GM10266 (cell line): Measurements from ENCODE around the gene EVX2.

Source experiments
- DNase-seq: peaks from one replicate; pipeline ENCODE4 v3.0.0; 2012; ENCODE audit errors: extremely low spot score
- TF ChIP-seq, protein P1 (sequence below): IDR thresholded peaks from 2 replicates; pipeline ENCODE4 v1.5.1; 2012; ENCODE audit warnings: mild to moderate bottlenecking, low read depth; ENCODE audit not compliant: control insufficient read depth, insufficient read depth; ENCODE audit errors: missing control alignments

The EVX2 gene

DNA sequence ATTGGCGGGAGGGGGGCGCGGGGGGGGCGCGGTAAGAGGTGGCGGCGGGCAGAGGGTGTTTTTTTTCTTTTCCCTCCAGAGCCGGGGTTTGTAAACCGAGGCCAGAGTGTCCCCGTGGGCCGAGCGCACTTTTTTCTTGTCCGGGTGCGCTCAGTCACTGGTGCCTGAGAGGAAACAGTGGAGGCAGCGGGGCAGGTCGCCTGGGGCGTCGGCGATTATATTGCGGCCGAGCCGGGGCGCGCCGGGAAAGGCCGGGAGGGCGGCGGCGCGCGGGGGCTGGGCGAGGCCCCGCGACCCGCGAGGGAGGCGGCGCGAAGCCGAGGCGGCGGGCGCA, 46.0 kb upstream of the EVX2 start:
- TF ChIP-seq, protein P1, sequence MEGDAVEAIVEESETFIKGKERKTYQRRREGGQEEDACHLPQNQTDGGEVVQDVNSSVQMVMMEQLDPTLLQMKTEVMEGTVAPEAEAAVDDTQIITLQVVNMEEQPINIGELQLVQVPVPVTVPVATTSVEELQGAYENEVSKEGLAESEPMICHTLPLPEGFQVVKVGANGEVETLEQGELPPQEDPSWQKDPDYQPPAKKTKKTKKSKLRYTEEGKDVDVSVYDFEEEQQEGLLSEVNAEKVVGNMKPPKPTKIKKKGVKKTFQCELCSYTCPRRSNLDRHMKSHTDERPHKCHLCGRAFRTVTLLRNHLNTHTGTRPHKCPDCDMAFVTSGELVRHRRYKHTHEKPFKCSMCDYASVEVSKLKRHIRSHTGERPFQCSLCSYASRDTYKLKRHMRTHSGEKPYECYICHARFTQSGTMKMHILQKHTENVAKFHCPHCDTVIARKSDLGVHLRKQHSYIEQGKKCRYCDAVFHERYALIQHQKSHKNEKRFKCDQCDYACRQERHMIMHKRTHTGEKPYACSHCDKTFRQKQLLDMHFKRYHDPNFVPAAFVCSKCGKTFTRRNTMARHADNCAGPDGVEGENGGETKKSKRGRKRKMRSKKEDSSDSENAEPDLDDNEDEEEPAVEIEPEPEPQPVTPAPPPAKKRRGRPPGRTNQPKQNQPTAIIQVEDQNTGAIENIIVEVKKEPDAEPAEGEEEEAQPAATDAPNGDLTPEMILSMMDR, result no peak
- DNase-seq, result no peak

DNA sequence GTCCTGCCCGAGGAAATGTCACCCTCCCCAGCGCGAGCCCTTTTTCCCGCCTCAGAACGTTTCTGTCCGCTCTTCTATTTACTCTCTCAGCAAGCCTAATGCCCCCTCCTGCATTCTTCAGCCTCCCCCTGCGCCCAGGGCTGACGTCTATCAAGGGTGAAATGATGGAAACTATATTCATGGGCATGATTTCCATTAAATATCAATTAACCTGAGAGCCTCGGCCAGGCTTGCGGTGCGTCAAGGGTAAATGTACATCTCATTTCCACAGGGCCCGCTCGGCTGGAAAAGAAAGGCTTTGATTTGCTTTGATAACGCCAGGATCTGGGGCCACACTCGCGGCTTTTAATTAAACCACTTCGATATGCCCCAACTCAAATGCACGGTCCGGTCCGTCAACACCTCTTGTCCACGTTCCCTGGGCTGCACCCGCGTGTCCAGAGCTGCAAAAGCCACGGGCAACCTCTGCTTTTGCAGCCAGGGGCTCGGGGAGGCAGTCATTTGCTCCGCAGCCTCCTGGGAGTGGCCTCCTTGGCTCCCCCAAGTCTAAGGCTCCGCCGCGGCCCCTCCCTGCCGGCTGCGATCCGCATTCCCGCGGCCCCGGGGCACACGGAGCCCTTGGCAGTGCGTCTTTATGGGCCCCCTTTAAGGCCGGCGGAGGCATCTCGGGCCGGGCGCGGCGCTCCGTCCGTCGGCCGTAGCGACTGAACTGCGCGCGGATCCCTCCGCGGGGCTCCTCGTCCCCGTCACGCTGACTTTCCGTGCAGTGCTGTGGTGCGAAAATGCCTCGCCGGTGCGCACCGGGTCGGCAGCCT, 45.4 kb upstream of the EVX2 start, which contains the start of gene HOXD8:
Gene HOXD8, plus strand, starts transcription at position 724 of the 815 bp plus-strand sequence. CDS start 662 bp downstream, outside the sequence.
- TF ChIP-seq, protein P1, result no peak
- DNase-seq, result no peak

DNA sequence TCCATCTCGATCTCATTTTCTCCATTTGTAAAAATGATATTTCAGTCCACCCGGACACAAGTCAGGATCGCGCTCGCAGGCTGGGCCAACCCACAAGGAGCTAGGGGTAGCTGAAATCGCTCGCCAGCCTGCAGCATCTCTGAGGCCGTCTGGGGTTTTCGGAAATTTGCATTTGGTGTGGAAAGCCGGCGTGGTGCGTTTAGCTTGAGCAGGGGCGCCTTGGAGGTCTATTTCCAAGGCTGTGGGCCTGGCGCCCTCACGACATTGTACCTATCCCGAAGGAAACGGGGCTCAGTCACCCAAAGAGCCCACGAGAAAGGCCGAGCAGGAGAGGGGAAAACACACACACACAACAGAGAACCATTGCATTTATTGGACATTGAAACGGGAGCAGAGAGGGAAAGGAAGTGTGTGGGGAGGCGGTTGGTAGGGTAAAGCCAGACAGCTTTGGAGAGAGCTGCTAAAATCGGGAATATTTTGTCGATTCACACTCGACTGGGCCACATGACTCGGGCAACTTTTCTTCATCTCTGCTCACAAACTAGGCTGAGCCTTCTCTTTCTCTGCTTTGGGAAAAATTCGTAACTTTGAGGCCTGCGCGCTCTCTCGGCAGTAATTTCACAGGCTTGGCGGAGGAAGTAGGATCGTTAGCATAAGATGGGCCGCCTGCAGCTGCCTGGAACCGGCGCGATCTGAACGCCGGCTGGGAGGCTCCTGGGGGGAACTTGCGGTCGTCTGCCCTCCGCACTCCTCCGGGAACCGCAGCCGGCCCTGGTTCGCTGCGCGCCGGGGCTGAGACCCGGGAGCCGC, 44.6 kb upstream of the EVX2 start:
- no peak for DNase-seq
- TF ChIP-seq, protein P1, result no peak

DNA sequence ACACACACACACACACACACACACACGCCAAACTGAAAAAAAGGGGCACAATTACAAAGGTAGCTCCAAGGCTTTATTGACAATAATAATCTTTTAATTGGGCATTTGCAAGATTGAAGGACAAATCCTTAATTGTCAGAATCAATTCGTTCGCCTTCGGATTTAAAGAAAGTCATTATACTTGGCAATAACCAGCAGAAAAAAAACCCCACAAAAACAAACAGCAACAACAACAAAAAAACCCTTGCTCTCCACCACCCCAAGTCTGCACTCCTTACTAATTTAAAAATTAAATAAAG, 44.0 kb upstream of the EVX2 start:
- DNase-seq, result no peak
- TF ChIP-seq, protein P1, result no peak

DNA sequence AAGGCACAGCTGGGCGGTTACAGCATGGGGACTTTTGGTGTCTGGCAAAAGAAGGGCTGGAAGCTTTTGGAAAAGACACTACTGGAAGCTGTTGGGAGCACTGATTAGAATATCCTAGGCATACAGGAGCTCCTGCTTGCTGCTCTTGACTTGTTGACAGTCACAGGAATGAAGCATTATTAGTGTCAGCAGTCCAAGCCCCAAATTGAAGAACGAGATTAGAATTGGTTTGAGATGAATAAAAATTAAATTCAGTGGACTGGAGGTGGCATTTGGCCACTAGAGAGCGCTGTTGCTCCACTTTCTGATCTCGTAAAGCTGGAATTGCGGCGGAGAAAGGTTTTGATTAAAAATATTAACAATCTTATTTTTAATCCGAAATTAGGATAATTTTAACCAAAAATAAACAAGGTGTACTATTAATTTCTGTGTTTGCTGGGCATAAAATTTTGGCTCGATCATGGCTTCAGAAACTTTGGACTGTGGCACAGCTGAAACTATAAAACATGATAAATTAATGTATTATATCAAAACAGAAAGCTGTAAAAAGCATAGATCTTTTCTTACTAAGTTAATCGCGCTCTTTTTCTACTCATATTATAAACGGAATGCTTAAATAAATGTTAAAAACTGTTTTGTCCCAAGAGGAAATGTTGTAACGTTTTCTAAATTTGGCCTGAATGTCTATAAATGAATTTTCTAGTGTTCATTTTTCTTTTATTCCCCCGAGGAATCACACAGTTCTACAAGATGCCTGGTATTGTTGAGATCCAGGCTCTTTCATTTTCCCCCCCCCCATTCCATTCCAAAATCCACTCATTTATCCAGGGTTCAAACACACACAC, 43.4 kb upstream of the EVX2 start:
- TF ChIP-seq, protein P1, result peak; percentile 86
- peak; percentile 69 for DNase-seq

DNA sequence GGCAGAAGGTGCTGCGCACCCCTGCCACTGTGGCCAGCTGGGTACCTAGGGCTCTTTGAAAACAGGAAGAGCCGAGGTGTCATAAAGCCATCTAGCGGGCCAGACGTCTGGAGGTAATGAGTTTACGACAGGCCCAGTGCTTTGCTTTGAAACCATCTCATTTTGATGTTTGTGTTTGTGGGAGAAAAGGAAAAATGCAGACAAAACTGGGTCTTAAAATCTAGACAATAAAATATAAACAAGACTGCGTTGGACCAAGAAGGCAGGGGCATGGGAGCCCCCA, 42.0 kb upstream of the EVX2 start:
- DNase-seq, result no peak
- TF ChIP-seq, protein P1, result no peak
